Natural killer cell (primary cell): ENCODE results near the gene CTDP1. TPM values are rescaled to one million over a fixed set of nuclear protein-coding genes. Genes with fewer than 3 reads are reported as not detected.

Experiments
- ATAC-seq, 3 donors: fragments of 150-1000 bp in 2 of 3; fragments of 200-7000 bp in 1 of 3; cut with Tn5 transposase; 1 replicate in 1 of 3; 2 replicates in 2 of 3; pipeline ENCODE4 v1.10.0; 2021; ENCODE audit warnings: mild to moderate bottlenecking in 2 of 3, moderate library complexity in 2 of 3
- DNase-seq, 2 donors: peaks; one replicate each; pipeline versions ENCODE4 v3.0.0 to v3.0.0-alpha.2; 2013 to 2021; ENCODE audit warnings: mixed read lengths in 1 of 2
- H3K27ac ChIP-seq: one replicate; pipeline ENCODE4 v1.5.1; 2013; ENCODE audit warnings: mild to moderate bottlenecking, low read length
- H3K27me3 ChIP-seq: one replicate; pipeline ENCODE4 v1.6.1; 2013; ENCODE audit warnings: low read length; ENCODE audit not compliant: control insufficient read depth, insufficient read depth
- H3K36me3 ChIP-seq: one replicate; pipeline ENCODE4 v1.6.1; 2013; ENCODE audit warnings: low read length; ENCODE audit not compliant: control insufficient read depth, insufficient read depth
- H3K4me1 ChIP-seq: one replicate; pipeline ENCODE4 v1.6.1; 2013; ENCODE audit warnings: low read length; ENCODE audit not compliant: control insufficient read depth, insufficient read depth
- H3K4me3 ChIP-seq: one replicate; pipeline ENCODE4 v1.5.1; 2013; ENCODE audit warnings: low read length
- H3K9me3 ChIP-seq: one replicate; pipeline ENCODE4 v1.6.1; 2013; ENCODE audit warnings: low read length; ENCODE audit not compliant: control insufficient read depth, insufficient read depth
- H3K27ac Mint-ChIP-seq, 2 donors: one replicate each; pipeline ENCODE4 v1.8.0; 2022; ENCODE audit warnings: mild to moderate bottlenecking in 2 of 2, mixed read lengths in 2 of 2, moderate library complexity in 1 of 2
- H3K27me3 Mint-ChIP-seq, 2 donors: one replicate each; pipeline ENCODE4 v1.8.0; 2022; ENCODE audit warnings: low read depth in 2 of 2, mixed read lengths in 2 of 2
- H3K36me3 Mint-ChIP-seq: one replicate; pipeline ENCODE4 v1.8.0; 2022; ENCODE audit warnings: mixed read lengths
- H3K4me1 Mint-ChIP-seq, 2 donors: one replicate each; pipeline ENCODE4 v1.8.0; 2022; ENCODE audit warnings: mixed read lengths in 2 of 2
- H3K4me3 Mint-ChIP-seq: one replicate; pipeline ENCODE4 v1.8.0; 2022; ENCODE audit warnings: mild to moderate bottlenecking, moderate library complexity, mixed read lengths
- H3K9me3 Mint-ChIP-seq, 2 donors: one replicate each; pipeline ENCODE4 v1.8.0; 2022; ENCODE audit warnings: mixed read lengths in 2 of 2
- WGBS: methylation state at CpG from one replicate; pipeline ENCODE4 v1.1.7; 2013; ENCODE audit warnings: missing lambda C conversion rate; ENCODE audit not compliant: insufficient coverage; 5-methylcytosine and 5-hydroxymethylcytosine counted together
- intact Hi-C: fragments of 100-400 bp; cut with micrococcal nuclease; formaldehyde crosslinking; loops from one replicate; pipeline ENCODE4 v1.14.2; 2022
- total RNA-seq, 4 donors: library from RNA; stranded (reverse); fragments of 120-200 nt in 1 of 4; gene quantifications; one replicate each; pipeline versions ENCODE4 v1.2.3 to v1.2.4, GENCODE V29; 2013 to 2022
- TF ChIP-seq, protein P1 (sequence below): fragments of 200-600 bp; IDR thresholded peaks from one replicate; pipeline ENCODE4 v1.8.0; 2022; ENCODE audit warnings: antibody characterized with exemption

CTDP1 gene
- total RNA-seq, 3 donors from 2014 or later (not counting 1 experiment from before 2014, with no cell fraction given) = 66.9 to 89.4 (median 77.1) TPM

DNA sequence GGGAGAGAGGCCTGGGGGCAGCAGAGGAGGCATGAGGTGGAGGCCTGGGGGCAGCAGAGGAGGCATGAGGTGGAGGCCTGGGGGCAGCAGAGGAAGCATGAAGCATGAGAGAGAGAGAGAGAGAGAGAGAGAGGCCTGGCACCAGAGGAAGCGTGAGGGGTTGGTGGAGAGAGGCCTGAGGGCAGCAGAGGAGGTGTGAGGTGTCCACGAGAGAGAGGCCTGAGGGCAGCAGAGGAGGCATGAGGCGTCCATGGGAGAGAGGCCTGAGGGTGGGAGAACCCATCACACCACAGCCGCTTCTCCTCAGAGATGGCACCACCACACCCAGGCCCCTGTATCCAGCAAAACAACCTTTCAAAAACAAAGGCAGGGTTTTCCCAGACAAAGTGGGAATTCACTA lies 62.5 kb downstream of the CTDP1 start:
- WGBS = 89% methylated on average over 2 of the region's 4 CpGs
- DNase-seq (no peak), ATAC-seq (no peak)
- Histone ChIP-seq H3K27ac (no peak overlapping the region), H3K4me3 (no peak overlapping the region), H3K9me3 (no peaks in the 10 kb centered on the region), H3K36me3 (peaks cover 38% of the 10 kb centered on the region), H3K27me3 (no peaks in the 10 kb centered on the region), H3K4me1 (no peaks in the 10 kb centered on the region)
- Mint-ChIP-seq H3K27me3 (no peaks in the 10 kb centered on the region), H3K4me1 (peaks cover 26 to 37% of the 10 kb centered on the region in 2 donors), H3K4me3 (no peak overlapping the region), H3K9me3 (no peaks in the 10 kb centered on the region), H3K27ac (peak overlapping the region in 1 of 2 donors; percentile 61), H3K36me3 (peaks cover 14% of the 10 kb centered on the region)
- TF ChIP-seq, protein P1, sequence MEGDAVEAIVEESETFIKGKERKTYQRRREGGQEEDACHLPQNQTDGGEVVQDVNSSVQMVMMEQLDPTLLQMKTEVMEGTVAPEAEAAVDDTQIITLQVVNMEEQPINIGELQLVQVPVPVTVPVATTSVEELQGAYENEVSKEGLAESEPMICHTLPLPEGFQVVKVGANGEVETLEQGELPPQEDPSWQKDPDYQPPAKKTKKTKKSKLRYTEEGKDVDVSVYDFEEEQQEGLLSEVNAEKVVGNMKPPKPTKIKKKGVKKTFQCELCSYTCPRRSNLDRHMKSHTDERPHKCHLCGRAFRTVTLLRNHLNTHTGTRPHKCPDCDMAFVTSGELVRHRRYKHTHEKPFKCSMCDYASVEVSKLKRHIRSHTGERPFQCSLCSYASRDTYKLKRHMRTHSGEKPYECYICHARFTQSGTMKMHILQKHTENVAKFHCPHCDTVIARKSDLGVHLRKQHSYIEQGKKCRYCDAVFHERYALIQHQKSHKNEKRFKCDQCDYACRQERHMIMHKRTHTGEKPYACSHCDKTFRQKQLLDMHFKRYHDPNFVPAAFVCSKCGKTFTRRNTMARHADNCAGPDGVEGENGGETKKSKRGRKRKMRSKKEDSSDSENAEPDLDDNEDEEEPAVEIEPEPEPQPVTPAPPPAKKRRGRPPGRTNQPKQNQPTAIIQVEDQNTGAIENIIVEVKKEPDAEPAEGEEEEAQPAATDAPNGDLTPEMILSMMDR = no peak
- intact Hi-C loops = no loop called here

DNA sequence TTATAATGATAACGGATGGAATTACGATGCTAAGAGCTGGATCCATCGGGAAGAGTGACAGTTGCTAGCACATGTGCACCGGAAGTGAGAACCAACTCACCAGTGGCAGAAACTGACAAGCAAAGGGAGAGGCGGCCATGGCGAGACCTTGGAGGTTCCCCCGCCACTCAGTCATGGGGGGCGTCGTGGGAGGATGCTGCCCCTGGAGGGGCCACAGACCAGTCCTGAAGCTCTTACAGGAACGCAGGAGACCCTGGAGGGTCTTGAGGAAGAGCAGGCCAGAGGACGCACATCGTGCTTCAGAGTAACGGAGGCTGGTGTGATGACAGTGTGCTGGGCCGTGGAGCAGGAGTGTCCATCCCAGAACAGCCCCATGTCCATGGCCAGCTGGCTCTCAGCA lies 65.0 kb downstream of the CTDP1 start:
- TF ChIP-seq, protein P1 = no peak
- Mint-ChIP-seq H3K27ac (peak overlapping the region in 1 of 2 donors; percentile 58), H3K9me3 (no peaks in the 10 kb centered on the region), H3K27me3 (no peaks in the 10 kb centered on the region), H3K4me3 (no peak overlapping the region), H3K4me1 (peaks cover 23 to 32% of the 10 kb centered on the region in 2 donors), H3K36me3 (peaks cover 14% of the 10 kb centered on the region)
- no peaks in the 10 kb centered on the region for H3K4me1 ChIP-seq
- intact Hi-C loops = no loop called here
- peaks cover 27% of the 10 kb centered on the region for H3K36me3 ChIP-seq
- ATAC-seq = no peak
- no peak for DNase-seq
- H3K9me3 ChIP-seq = no peaks in the 10 kb centered on the region
- no peak overlapping the region for H3K4me3 ChIP-seq
- H3K27me3 ChIP-seq = no peaks in the 10 kb centered on the region
- H3K27ac ChIP-seq = no peak overlapping the region
- 94% methylated on average over 14 of the region's 14 CpGs for WGBS

DNA sequence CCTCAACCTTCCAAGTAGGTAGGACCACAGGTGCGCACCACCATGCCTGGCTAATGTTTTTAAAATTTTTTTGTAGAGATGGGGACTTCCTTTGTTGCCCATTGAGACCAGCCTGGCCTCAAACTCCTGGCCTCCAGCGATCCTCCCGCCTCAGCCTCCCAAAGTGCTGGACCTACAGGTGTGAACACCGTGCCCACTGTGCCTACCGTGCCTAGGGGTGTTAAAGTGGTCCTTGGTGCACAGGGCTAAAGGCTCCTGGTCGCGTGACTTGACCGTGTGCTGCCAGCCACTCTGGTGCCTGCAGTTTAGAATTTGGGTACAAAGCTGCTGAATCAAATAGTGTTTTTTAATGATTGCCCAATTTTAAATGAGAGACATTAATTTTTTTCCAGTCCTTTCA lies 67.1 kb downstream of the CTDP1 start:
- TF ChIP-seq, protein P1 = no peak
- Mint-ChIP-seq H3K36me3 (peaks cover 4% of the 10 kb centered on the region), H3K4me3 (no peak overlapping the region), H3K4me1 (peaks cover 24 to 25% of the 10 kb centered on the region in 2 donors), H3K9me3 (no peaks in the 10 kb centered on the region), H3K27ac (no peak overlapping the region), H3K27me3 (no peaks in the 10 kb centered on the region)
- 97% methylated on average over 8 of the region's 8 CpGs for WGBS
- Histone ChIP-seq H3K4me3 (no peak overlapping the region), H3K36me3 (peaks cover 18% of the 10 kb centered on the region), H3K27ac (no peak overlapping the region), H3K4me1 (no peaks in the 10 kb centered on the region), H3K27me3 (no peaks in the 10 kb centered on the region), H3K9me3 (no peaks in the 10 kb centered on the region)
- intact Hi-C loops = no loop called here
- DNase-seq = no peak
- no peak for ATAC-seq

DNA sequence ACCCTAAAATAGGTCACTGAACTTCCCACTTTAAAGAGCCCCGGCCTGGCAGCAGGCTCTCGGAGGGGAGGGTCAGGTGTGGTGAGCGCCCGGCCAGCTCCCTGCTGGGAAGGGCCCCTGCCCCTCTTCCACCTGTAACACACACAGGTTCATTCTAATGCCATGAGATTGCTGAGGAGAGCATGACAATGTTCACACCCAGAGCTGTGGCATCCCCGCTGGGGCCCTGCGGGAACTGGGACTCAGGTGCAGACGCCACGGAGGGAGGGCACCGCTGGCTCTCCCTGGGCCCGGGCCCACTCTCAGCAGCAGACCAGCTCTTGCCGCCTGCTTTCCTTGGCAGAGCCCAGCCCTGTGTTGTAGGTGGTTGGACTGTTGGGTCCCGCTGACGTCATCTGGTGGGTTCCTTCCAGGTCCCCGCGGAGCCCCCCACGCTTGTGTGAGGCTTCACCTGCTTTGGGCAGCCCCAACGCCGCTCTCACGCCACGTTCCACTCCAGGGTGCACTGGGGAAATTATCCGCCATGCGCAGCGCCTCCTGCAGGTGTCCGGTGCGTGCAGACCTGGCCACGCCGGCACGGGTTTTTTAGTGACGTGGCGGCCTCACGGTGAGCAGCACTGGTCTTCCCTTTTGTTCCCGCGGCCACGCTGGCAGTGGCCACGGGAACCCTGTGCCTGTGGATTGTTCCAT lies 67.7 kb downstream of the CTDP1 start:
- Mint-ChIP-seq H3K27ac (no peak overlapping the region), H3K4me1 (peaks cover 20 to 21% of the 10 kb centered on the region in 2 donors), H3K27me3 (no peaks in the 10 kb centered on the region), H3K9me3 (no peaks in the 10 kb centered on the region), H3K36me3 (no peaks in the 10 kb centered on the region), H3K4me3 (no peak overlapping the region)
- Histone ChIP-seq H3K4me1 (no peaks in the 10 kb centered on the region), H3K36me3 (peaks cover 16% of the 10 kb centered on the region), H3K4me3 (no peak overlapping the region), H3K27me3 (no peaks in the 10 kb centered on the region), H3K27ac (no peak overlapping the region), H3K9me3 (no peaks in the 10 kb centered on the region)
- no peak for ATAC-seq
- no peak for DNase-seq
- 99% methylated on average over 35 of the region's 35 CpGs for WGBS
- intact Hi-C loops = no loop called here
- TF ChIP-seq, protein P1 = no peak
